BE2C (cell line): ENCODE results near the gene IRF6.

Source experiments
- DNase-seq: peaks from one replicate; pipeline ENCODE4 v3.0.0-alpha.2; 2020
- H3K27me3 ChIP-seq: fragments of 250-450 bp; sonication (Bioruptor Pico); 2 replicates; pipeline ENCODE4 v1.5.1; 2020; ENCODE audit warnings: mild to moderate bottlenecking
- H3K36me3 ChIP-seq: fragments of 250-450 bp; sonication (Bioruptor Pico); 2 replicates; pipeline ENCODE4 v1.5.1; 2020; ENCODE audit warnings: mild to moderate bottlenecking
- H3K4me1 ChIP-seq: fragments of 250-450 bp; sonication (Bioruptor Pico); 2 replicates; pipeline ENCODE4 v1.5.1; 2020
- H3K4me3 ChIP-seq: 2 replicates; pipeline ENCODE4 v1.5.1; 2011; ENCODE audit warnings: low read depth, low read length
- H3K9me3 ChIP-seq: fragments of 250-450 bp; sonication (Bioruptor Pico); 2 replicates; pipeline ENCODE4 v1.5.1; 2020
- TF ChIP-seq, protein P1 (sequence below): IDR thresholded peaks from 2 replicates; pipeline ENCODE4 v1.5.1; 2012; ENCODE audit warnings: mild to moderate bottlenecking, low read depth, low read length

The IRF6 gene

DNA sequence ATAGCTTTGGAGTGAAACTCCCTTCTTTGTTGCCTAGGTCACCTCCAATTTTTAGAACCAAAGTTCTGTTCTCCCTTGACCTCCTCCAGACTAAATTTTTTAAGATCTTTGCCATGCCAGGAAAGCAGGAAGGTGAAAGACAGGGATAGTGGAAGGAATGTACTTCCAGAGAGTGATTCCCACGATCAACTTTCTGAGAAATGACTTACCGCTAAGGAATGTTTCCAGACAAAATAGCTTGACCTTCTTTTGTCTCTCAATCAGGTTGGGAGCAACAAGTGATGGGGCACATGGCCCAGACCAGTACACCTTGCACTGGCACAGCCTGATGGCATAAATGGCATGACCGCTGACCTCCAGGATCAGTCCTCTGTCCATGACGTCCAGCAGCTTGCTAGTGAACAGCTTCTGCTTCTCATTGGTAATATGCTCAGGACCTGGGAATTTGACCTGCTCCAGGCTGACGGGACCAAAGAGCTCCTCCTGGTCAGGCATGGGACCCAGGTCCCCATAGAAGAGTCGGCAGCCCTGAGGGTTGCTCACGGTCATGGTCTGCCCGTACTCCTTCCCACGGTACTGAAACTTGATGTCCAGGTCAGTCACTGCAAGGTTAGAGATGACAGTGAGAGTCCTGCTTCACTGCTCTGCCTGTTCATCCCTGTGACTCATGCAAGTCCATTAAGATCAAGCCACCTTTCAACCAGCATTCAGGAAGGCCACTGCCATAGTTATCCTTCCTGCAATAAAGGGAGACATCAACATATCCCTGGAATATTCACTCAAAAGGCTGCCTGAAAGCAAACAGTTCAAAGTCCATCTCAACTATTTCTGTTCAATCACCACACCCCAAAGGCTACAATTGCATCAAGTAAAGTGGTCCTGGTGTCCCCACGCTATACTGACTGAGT, 15.4 kb downstream of the IRF6 start:
- Histone ChIP-seq H3K9me3 (no peaks in the 10 kb centered on the region), H3K4me3 (no peak overlapping the region), H3K4me1 (no peaks in the 10 kb centered on the region), H3K27me3 (no peaks in the 10 kb centered on the region), H3K36me3 (no peaks in the 10 kb centered on the region; the same call in 1 of the 2 replicates)
- no peak for DNase-seq
- TF ChIP-seq, protein P1, sequence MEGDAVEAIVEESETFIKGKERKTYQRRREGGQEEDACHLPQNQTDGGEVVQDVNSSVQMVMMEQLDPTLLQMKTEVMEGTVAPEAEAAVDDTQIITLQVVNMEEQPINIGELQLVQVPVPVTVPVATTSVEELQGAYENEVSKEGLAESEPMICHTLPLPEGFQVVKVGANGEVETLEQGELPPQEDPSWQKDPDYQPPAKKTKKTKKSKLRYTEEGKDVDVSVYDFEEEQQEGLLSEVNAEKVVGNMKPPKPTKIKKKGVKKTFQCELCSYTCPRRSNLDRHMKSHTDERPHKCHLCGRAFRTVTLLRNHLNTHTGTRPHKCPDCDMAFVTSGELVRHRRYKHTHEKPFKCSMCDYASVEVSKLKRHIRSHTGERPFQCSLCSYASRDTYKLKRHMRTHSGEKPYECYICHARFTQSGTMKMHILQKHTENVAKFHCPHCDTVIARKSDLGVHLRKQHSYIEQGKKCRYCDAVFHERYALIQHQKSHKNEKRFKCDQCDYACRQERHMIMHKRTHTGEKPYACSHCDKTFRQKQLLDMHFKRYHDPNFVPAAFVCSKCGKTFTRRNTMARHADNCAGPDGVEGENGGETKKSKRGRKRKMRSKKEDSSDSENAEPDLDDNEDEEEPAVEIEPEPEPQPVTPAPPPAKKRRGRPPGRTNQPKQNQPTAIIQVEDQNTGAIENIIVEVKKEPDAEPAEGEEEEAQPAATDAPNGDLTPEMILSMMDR = no peak

DNA sequence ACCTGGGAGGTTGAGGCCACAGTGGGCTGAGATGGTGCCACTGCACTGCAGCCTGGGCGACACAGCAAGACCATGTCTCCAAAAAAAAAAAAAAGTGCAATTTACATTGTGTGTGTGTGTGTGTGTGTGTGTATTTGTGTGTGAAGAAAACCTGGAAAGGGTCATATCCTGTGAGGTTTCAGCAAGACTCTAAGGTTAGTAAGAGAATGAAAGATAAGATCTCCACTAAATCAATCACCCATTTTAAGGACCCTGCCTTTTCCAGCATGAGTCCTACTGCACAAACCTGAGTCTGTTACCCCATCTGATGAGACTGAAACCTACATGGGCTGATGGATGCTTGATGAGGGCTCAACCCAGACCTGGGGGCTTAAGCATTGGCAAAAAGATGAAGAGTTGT, 16.7 kb downstream of the IRF6 start:
- no peaks in the 10 kb centered on the region for H3K4me1 ChIP-seq
- no peaks in the 10 kb centered on the region for H3K27me3 ChIP-seq
- TF ChIP-seq, protein P1 = no peak
- DNase-seq = no peak
- no peaks in the 10 kb centered on the region; the same call in 1 of the 2 replicates for H3K36me3 ChIP-seq
- no peak overlapping the region for H3K4me3 ChIP-seq
- no peaks in the 10 kb centered on the region for H3K9me3 ChIP-seq

DNA sequence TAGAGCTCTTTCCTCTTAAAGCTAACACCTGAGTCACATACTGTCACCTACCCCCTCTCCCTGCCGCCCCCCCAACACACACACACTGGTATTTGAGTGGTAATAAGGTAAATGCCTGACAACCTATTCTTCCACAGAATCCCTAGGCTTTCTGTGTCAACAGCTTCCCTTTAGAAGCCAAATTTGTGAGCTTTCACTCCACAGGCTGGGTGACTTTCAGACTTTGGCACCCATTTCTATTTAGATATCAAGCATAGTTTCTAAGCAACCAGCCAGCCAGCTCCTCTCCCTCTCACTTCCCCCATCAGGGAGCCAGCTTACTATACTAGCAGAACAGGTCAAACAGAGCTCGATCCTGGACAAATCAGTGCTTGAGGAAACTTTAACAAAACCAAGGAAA, 18.4 kb downstream of the IRF6 start:
- Histone ChIP-seq H3K27me3 (no peaks in the 10 kb centered on the region), H3K9me3 (no peaks in the 10 kb centered on the region), H3K4me1 (no peaks in the 10 kb centered on the region), H3K4me3 (no peak overlapping the region), H3K36me3 (no peaks in the 10 kb centered on the region; the same call in 1 of the 2 replicates)
- DNase-seq = no peak
- TF ChIP-seq, protein P1 = no peak

DNA sequence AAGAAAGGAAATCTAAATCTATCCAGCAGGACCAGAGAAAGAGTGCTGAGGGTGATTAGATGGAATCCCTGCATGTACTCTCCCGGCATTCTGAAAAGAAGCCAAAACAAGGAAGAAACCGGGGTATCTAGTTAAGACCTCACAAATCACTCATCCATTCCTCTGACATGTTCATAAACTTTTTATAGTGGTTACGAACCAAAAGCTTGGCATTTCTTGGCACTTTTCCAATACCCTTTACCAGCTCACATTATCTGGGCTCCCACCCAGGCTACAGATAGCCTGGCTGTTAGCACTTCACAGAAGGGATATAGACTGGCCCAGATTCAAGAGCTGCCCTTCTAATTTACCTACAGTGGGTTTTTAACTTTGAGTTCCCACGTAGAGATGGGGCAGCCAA, 19.8 kb downstream of the IRF6 start:
- Histone ChIP-seq H3K9me3 (no peaks in the 10 kb centered on the region), H3K27me3 (no peaks in the 10 kb centered on the region), H3K4me3 (no peak overlapping the region), H3K4me1 (no peaks in the 10 kb centered on the region), H3K36me3 (no peaks in the 10 kb centered on the region; the same call in 1 of the 2 replicates)
- no peak for DNase-seq
- TF ChIP-seq, protein P1 = no peak

DNA sequence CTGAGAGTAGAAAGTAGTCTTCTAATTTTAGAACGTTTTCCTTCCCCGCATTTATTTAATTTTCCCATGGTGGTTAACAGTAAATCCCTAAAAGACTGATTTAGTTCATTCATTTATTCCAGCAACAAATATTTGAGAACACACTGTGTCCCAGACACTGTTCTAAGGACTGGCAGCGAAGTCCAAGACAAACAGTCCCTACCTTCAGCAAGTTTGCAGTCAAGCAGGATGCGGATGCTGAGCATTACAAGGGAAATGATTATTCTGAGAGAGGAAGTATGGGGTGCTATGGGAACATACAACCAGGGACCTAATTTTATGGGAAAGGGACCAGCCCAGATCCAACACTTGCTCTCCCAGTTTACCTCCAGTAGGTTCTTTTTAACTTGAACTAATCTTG, 20.4 kb downstream of the IRF6 start:
- no peaks in the 10 kb centered on the region for H3K4me1 ChIP-seq
- H3K36me3 ChIP-seq = no peaks in the 10 kb centered on the region; the same call in 1 of the 2 replicates
- TF ChIP-seq, protein P1 = no peak
- no peak for DNase-seq
- H3K4me3 ChIP-seq = no peak overlapping the region
- H3K9me3 ChIP-seq = no peaks in the 10 kb centered on the region
- H3K27me3 ChIP-seq = no peaks in the 10 kb centered on the region
